Measurements from ENCODE around the gene ZIC1.

- TF ChIP-seq EGR1 (IDR thresholded peaks at IDR 0.05): no peak
- no peak for TF ChIP-seq REST (IDR thresholded peaks at IDR 0.05; ENCODE audit: low read depth)
- TF ChIP-seq RAD21 (IDR thresholded peaks at IDR 0.05; ENCODE audit: low read depth): no peak
Observed at GRCh38 chr3:147407114-147407497, 2.1 kb upstream of the ZIC1 start.

All from Ishikawa (cell line).